LNCaP clone FGC (cell line): ENCODE results near the gene NGEF.

Source experiments
- DNase-seq: peaks from one replicate; pipeline ENCODE4 v3.0.0-alpha.2; 2011; ENCODE audit warnings: low read depth
- H3K4me3 ChIP-seq: 2 replicates; pipeline ENCODE4 v1.5.1; 2011; ENCODE audit warnings: mild to moderate bottlenecking, low read depth, low read length, control low read depth
- TF ChIP-seq, protein P1 (sequence below): IDR thresholded peaks from 2 replicates; pipeline ENCODE4 v1.5.1; 2012; ENCODE audit warnings: mild to moderate bottlenecking; ENCODE audit not compliant: control insufficient read depth, insufficient read depth; ENCODE audit errors: extremely low read depth

The NGEF gene

DNA sequence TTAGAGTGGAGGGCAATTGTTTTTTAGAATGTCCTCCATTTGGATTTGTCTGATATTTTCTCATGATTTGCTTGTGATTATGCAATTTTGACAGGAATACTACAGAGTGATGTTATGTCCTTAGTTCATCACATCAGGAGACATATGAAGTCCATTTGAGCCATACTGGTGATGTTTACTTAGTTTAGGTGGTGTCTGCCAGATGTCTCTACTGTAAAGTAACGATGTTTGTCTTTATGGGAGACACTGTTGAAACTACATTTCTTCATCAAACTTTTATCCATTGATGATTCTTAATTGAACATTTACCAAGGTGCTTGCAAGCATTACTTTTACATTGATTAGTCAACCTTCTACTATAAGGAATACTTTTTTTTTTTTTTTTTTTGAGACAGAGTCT, 147.9 kb downstream of the NGEF start:
- TF ChIP-seq, protein P1, sequence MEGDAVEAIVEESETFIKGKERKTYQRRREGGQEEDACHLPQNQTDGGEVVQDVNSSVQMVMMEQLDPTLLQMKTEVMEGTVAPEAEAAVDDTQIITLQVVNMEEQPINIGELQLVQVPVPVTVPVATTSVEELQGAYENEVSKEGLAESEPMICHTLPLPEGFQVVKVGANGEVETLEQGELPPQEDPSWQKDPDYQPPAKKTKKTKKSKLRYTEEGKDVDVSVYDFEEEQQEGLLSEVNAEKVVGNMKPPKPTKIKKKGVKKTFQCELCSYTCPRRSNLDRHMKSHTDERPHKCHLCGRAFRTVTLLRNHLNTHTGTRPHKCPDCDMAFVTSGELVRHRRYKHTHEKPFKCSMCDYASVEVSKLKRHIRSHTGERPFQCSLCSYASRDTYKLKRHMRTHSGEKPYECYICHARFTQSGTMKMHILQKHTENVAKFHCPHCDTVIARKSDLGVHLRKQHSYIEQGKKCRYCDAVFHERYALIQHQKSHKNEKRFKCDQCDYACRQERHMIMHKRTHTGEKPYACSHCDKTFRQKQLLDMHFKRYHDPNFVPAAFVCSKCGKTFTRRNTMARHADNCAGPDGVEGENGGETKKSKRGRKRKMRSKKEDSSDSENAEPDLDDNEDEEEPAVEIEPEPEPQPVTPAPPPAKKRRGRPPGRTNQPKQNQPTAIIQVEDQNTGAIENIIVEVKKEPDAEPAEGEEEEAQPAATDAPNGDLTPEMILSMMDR: no peak
- no peak overlapping the region for H3K4me3 ChIP-seq
- DNase-seq: no peak

DNA sequence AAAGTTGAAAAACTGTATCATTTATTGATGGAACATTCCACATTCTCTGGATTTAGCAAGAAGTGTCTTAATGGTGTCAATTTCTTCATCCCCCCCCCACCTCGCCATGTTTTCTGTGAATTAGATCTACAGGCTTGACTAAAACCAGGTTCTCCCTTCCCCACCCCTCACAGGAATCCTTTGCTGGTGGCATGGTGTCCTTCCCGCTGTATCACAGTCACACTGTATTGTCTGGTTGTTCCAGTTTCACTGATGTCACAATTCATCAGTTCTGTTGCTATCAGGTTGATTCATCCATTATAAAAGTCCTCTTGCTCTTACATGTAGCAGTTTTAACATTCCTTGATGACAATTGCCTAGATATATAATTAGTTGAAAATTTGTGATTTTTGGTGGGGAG, 149.1 kb downstream of the NGEF start:
- no peak overlapping the region for H3K4me3 ChIP-seq
- no peak for DNase-seq
- TF ChIP-seq, protein P1: no peak

DNA sequence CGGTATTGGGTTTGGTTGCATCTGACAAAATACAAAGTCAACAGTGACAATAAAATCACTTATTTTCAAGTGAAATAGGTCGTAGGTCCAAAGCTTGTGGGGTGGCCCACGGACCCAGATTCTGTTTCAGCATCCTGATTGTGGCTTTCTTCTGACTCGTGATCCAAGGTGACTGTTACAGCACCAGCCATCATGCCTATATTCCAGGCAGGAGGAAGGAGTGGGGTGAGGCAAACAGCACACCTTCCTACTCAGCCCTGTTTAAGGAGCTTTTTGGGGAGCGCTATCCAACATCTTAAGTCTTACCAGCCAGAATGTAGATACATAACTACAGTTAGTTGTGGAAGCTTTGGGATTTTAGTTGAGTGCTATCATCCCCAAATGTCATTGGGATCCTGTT, 151.7 kb downstream of the NGEF start:
- H3K4me3 ChIP-seq: no peak overlapping the region
- TF ChIP-seq, protein P1: no peak
- DNase-seq: no peak

DNA sequence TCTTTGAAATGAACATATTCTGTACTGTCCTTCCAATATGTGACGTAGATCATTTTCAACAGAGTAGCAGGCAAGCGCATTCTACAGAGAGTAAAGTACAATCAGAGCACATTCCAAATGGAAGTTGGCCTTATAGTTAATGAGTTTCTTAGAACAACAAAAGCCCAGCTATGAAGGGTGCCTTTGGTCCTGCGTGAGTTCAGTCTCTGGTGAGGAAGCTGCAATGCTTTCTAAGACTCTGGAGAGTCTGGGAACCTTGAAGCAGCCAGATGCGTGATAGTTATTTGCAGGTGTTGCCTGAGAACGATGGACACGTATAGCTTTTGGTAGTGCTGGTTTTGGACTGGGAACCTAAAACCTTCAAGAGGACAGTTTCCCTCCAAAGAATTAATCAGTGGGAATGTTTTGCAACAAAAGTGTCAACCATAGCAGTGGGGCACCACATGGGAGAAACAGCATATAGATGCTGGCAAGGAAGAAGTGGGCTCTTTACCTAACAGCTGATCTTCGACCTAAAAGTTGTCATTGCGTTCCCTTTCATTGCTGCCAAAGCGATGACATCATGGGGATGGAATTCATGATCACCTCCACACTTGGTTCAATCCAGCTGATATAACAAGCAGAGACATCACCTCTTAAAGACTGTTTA, 152.3 kb downstream of the NGEF start:
- no peak overlapping the region for H3K4me3 ChIP-seq
- no peak for DNase-seq
- TF ChIP-seq, protein P1: no peak

DNA sequence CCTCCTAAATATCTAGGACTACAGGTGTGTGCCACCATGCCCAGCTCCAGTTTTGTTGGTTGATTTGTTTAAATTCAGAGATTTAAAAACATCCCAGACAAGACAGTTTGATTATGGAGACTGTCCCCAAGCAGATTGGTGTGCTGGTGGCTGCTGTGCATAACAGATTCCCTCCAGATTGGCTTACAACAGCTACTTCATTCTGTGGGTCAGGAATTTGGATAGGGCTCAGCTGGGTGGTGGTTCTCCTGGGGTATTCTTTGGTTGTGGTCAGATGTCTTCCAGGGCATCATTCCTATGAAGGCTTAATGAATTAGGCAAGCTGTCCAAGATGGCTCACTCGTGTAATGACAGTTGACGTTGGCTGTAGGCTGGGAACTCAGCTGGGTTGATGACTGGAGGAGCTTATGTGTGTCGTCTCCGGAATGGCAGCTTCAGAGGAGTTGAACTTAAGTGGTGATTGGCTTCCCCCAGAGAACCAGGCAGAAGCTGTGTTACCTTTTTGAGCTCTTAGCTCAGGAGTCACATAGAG, 153.6 kb downstream of the NGEF start:
- no peak for DNase-seq
- TF ChIP-seq, protein P1: no peak
- no peak overlapping the region for H3K4me3 ChIP-seq

DNA sequence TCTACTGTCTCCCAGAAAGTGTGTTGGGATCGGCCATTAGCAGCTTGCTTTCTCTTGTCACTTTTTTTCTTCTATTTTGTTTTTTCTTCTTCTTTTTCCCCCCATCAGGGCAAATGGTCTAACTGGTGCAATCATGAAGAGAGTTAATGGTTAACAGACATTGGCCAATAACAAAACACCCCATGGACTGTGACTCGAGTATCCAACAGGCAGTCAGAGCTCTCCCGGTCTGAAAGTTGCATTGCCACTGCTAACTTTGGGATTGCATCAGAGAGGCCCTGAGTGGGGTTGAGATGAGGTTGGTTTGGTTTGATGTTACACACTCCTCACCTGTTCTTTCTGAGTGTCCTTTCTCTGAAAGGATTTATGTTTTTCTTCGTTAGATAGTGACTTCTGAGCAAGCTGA, 155.9 kb downstream of the NGEF start:
- DNase-seq: no peak
- TF ChIP-seq, protein P1: no peak
- no peak overlapping the region for H3K4me3 ChIP-seq

DNA sequence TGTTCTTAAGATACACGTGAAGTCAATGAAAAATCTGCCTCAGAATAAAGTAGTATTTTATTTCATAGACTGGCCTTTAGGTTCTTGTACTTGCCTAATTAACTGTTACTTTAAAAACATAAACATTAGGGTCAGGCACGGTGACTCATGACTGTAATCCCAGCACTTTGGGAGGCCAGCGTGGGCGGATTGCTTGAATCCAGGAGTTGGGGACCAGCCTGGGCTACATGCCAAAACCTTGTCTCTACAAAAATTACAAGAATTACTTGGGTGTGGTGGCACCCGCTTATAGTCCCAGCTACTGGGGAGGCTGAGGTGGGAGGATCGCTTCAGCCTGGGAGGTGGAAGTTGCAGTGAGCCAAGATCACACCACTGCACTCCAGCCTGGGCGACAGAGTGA, 159.0 kb downstream of the NGEF start:
- TF ChIP-seq, protein P1: no peak
- no peak overlapping the region for H3K4me3 ChIP-seq
- DNase-seq: no peak
